ENCODE results near the gene ZACN.

The ZACN gene

GRCh38 chr17:76083536-76084182 is 4.7 kb downstream of the ZACN start:
- DNase-seq = no peak

GRCh38 chr17:76085066-76085730 is 6.2 kb downstream of the ZACN start:
- no peak for DNase-seq

- DNase-seq = no peak
Observed at GRCh38 chr17:76085731-76086366, 6.9 kb downstream of the ZACN start.

GRCh38 chr17:76086384-76086783 is 7.4 kb downstream of the ZACN start:
- DNase-seq = no peak

- no peak for DNase-seq
Observed at GRCh38 chr17:76087531-76087930, 8.5 kb downstream of the ZACN start.

GRCh38 chr17:76088041-76088867 is 9.3 kb downstream of the ZACN start:
- no peak for DNase-seq

- no peak for DNase-seq
Observed at GRCh38 chr17:76088868-76089576, 10.0 kb downstream of the ZACN start.

- DNase-seq = no peak
Observed at GRCh38 chr17:76089680-76090516, 10.9 kb downstream of the ZACN start.

- no peak for DNase-seq
Observed at GRCh38 chr17:76090517-76091129, 11.6 kb downstream of the ZACN start.

- DNase-seq = no peak
Observed at GRCh38 chr17:76091526-76092286, 12.7 kb downstream of the ZACN start.

- no peak for DNase-seq
Observed at GRCh38 chr17:76092526-76093413, 13.8 kb downstream of the ZACN start.

- no peak for DNase-seq
Observed at GRCh38 chr17:76094046-76094445, 15.1 kb downstream of the ZACN start.

- DNase-seq = no peak
Observed at GRCh38 chr17:76095943-76096342, 17.0 kb downstream of the ZACN start.

- DNase-seq = no peak
Observed at GRCh38 chr17:76097716-76098295, 18.8 kb downstream of the ZACN start.

- no peak for DNase-seq
Observed at GRCh38 chr17:76102944-76103273, 23.9 kb downstream of the ZACN start.

GRCh38 chr17:76103274-76104139 is 24.5 kb downstream of the ZACN start, which contains the start of gene EXOC7:
TSS of gene EXOC7 (minus strand) at chr17:76103787. CDS start at chr17:76103692, 95 bp downstream.
- DNase-seq = peak; percentile 91

GRCh38 chr17:76104140-76104895 is 25.3 kb downstream of the ZACN start:
- DNase-seq = no peak
